Activated gamma-delta T cell treated with anti-CD3 and anti-CD28 coated beads, Interleukin-2, amount 50 U/mL, for 16 hours (primary cell): Measurements from ENCODE around the gene TSPAN5.
A peak's percentile ranks its signal among the peaks of the same experiment; 100 is the strongest.
"Not testable (repeated sequence)": the region's sequence is repeated elsewhere in the genome, so short reads cannot be mapped to it uniquely, and the experiment has no call there.

Experiments used
- DNase-seq: peaks from one replicate; pipeline ENCODE4 v3.0.0-alpha.2; 2020; ENCODE audit warnings: low read depth

Gene TSPAN5

GRCh38 chr4:98658287-98659105 lies at the start of gene TSPAN5:
Gene TSPAN5, minus strand, starts transcription at chr4:98658611.
- DNase-seq = peak; percentile 74

DNA sequence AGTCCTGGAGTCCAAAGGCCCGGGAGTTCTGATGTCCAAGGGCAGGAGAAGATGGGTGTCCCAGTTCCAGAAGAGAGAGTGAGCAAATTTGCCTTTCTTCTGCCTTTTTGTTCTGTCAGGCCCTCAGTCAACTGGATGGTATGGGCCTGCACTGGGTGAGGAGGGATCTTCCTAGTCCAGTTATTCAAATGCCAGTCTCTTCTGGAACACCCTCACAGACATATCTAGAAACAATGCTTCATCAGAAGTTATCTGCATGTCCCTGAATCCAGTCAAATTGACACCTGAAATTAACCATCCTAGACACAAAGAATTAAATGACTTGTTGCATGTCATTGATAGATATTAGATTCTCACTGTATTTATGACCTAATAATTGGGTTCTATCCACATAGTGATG lies 48.5 kb upstream of the TSPAN5 start:
- DNase-seq = no peak

DNA sequence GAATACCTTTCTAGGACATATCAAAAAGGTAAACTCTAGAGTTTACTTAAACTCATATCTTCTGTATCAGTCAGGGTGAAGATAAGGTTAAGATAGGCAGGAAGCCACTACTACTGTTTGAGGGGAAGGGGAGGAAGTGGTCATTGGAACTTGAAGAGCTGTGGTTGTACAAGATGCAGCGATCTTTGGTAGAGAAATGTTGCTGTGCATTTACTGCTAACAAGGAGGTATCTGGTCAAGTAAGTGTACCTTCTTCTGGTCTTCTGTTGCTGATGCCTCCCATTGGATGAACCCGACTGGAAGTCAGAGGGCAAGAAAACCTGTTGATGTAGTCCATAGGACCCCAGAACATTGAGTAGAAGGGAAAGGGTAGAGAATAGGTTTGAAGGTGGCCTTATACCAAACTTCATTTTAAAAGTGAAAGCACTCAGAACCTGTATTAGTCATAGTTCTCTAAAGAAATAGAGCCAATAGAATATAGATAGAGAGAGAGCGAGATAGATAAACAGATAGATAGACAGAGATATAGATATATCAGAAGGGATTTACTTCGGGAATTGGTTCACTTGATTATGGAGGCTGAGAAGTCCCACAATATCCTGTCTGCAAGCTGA lies 47.9 kb upstream of the TSPAN5 start:
- DNase-seq = peak; percentile 9

- DNase-seq = not testable (repeated sequence)
These were observed 47.2 kb upstream of the TSPAN5 start for GRCh38 chr4:98705586-98705985.

DNA sequence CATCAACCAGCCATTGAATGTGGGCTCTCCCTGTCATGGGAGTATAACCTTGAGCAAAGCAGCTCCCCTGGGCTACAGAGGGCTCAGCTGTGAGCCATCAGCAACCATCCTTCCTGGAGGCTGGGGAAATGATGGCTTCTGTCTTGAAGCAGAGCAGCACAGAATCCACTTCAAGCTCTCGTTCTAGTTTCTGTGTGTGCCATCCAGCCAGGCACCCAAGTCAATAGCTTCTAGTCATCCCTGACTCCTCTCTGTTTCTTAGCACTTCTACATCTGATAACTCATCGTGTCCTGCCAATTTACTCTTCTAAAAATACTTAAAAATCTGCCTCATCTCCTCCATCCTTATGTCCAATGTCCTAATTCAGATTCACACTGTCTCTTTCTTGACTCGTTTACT lies 42.2 kb upstream of the TSPAN5 start:
- no peak for DNase-seq

- DNase-seq = no peak
These were observed 35.7 kb upstream of the TSPAN5 start for GRCh38 chr4:98694076-98694475.

GRCh38 chr4:98692411-98692810 lies 34.0 kb upstream of the TSPAN5 start:
- DNase-seq = no peak

DNA sequence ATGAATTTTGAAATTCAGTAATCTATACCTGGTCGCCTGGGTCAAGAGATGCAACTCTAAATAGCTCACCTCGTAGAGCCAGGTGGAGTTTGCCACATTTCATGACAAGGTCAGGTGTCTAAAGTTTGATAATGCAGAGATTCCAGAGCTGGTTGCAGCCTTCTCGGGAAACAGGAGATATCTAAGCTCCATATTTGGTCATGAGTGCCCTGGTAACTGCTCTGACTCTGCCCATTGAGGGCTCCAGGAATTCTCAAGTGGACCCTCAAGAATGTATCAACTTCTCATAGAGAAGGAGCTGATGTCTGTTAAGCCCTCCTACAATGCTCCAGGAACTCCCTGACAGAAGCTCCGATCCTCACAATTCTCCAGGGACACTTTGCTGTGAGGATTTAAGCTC lies 33.2 kb upstream of the TSPAN5 start:
- no peak for DNase-seq

GRCh38 chr4:98689507-98690174 lies 31.2 kb upstream of the TSPAN5 start:
- DNase-seq = no peak

- no peak for DNase-seq
These were observed 30.2 kb upstream of the TSPAN5 start for GRCh38 chr4:98688411-98689290.

GRCh38 chr4:98687876-98688275 lies 29.5 kb upstream of the TSPAN5 start:
- DNase-seq = no peak

DNA sequence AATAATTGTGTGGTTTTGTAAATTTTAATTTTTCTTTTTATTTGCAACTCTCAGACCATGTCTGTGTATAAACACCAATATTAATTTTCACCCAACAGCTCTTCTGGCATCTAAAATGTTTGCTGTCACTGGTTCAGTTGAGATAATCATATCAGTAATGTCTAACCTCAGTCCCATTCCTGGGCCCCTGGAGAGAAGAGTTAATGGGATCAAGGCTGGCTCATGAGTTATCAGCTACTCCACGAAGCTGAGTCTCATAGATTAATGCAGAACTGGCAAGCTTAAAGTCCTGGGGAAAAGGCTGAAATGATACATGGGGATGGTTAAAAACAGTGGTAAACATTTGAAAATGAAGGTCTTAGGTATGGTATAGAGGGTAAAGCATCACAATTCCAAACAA lies 28.4 kb upstream of the TSPAN5 start:
- DNase-seq = no peak

GRCh38 chr4:98686043-98686707 lies 27.8 kb upstream of the TSPAN5 start:
- DNase-seq = no peak

GRCh38 chr4:98685225-98686042 lies 27.0 kb upstream of the TSPAN5 start:
- no peak for DNase-seq

GRCh38 chr4:98682719-98683118 lies 24.3 kb upstream of the TSPAN5 start:
- DNase-seq = no peak

- DNase-seq = no peak
These were observed 22.4 kb upstream of the TSPAN5 start for GRCh38 chr4:98680806-98681205.

- DNase-seq = no peak
These were observed 21.3 kb upstream of the TSPAN5 start for GRCh38 chr4:98679738-98680137.

- DNase-seq = no peak
These were observed 19.4 kb upstream of the TSPAN5 start for GRCh38 chr4:98677799-98678198.

DNA sequence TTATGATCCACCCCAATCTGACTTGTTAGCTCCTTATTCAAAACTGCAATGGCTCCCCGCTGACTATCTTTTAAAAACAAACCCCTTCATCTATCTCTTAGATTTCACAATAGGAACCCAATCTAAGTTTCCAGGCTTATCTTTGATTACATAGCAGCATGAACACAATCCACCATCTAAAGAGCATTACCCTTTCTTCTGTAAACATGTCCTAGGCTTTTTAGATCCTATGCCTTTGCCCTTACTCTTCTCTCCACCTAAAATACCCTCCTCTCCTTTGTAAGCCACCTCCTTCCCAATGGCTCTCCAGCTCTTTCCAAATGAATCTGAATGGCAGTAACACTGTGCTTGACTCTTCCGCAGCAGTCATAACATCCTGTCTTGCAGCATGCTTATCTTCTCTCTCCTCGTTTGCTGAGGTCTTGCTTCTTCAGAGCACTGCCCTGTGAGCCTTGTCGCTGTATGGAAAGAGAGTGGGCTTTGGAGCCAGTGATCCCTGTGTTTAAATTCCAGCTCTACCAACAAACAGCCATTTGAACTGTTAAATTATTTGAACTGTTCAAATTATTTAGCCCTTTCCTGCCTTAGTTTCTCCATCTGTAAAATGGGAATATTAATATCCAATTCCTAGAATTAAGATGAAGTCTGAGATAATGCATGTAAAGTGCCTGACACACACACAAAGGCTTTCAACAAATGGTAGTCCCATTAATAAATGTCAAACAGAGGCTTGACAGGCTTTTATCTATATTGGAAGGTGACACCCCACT lies 16.2 kb upstream of the TSPAN5 start:
- no peak for DNase-seq

DNA sequence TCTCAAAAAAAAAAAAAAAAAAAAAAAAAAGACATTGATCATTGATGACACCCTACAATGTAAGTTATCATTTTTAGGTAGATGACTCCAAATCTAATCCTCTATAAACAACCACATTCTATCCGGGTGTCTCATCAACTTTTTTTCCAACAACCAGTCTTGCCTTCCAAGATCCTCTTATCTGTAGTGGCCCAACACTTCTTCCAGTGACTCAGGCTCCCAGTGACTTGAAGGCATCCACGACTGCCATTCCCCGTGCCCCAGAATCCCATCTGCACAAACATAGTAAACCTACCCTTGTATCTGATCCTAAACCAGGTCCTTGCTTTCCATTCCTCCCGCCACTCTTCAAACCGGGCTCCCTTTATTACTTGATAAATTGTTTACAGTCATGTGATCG lies 15.6 kb upstream of the TSPAN5 start:
- DNase-seq = no peak
